Right lobe of liver (tissue), 6 donors: ENCODE results near the gene AVPR2. TPM values are rescaled to one million over a fixed set of nuclear protein-coding genes. Genes with fewer than 3 reads are reported as not detected.

ENCODE experiments used
- ATAC-seq, 4 donors: fragments of 200-7000 bp; cut with Tn5 transposase; one replicate each; pipeline ENCODE4 v1.9.1; 2020; ENCODE audit warnings: mild to moderate bottlenecking in 4 of 4, moderate library complexity in 4 of 4
- DNase-seq, 3 donors: peaks; one replicate each; pipeline ENCODE4 v3.0.0-alpha.2; 2020
- H3K27ac ChIP-seq, 3 donors: fragments of 200-600 bp; one replicate each; pipeline ENCODE4 v1.8.0; 2022
- H3K27me3 ChIP-seq, 2 donors: fragments of 200-600 bp; one replicate each; pipeline ENCODE4 v1.8.0; 2022
- H3K36me3 ChIP-seq, 4 donors: fragments of 200-600 bp; sonication (generic) in 1 of 4; one replicate each; pipeline versions ENCODE4 v1.5.1 to v1.8.0; 2017 to 2022; ENCODE audit warnings: control low read depth in 1 of 4
- H3K4me1 ChIP-seq, 4 donors: fragments of 200-600 bp; sonication (generic) in 1 of 4; one replicate each; pipeline versions ENCODE4 v1.5.1 to v1.8.0; 2017 to 2022; ENCODE audit warnings: control low read depth in 1 of 4
- H3K4me3 ChIP-seq, 3 donors: fragments of 200-600 bp; one replicate each; pipeline ENCODE4 v1.8.0; 2022
- H3K9me3 ChIP-seq, 4 donors: fragments of 200-600 bp; sonication (generic) in 1 of 4; one replicate each; pipeline versions ENCODE4 v1.5.1 to v1.8.0; 2017 to 2022; ENCODE audit warnings: control low read depth in 1 of 4
- CTCF ChIP-seq, 4 donors: fragments of 200-600 bp in 3 of 4; fragments of 450-650 bp in 1 of 4; IDR thresholded peaks; one replicate each; pipeline versions ENCODE4 v1.5.1 to v1.8.0; 2016 to 2022; ENCODE audit warnings: antibody characterized with exemption in 4 of 4, mild to moderate bottlenecking in 2 of 4
- POLR2A ChIP-seq: fragments of 450-650 bp; IDR thresholded peaks from one replicate; pipeline ENCODE4 v1.6.1; 2017; ENCODE audit warnings: antibody characterized with exemption, mild to moderate bottlenecking
- WGBS: methylation state at CpG from one replicate; pipeline ENCODE4 v1.1.6; 2018; ENCODE audit warnings: low coverage, low lambda C conversion rate; ENCODE audit not compliant: insufficient coverage; ENCODE audit errors: missing lambda C conversion rate; 5-methylcytosine and 5-hydroxymethylcytosine counted together
- intact Hi-C, 2 donors: fragments of 100-400 bp; cut with DNase I; formaldehyde crosslinking; loops; one replicate each; pipeline versions ENCODE4 v1.11.2 to v1.14.1; 2022
- total RNA-seq, 6 experiments: library from RNA; depleted of rRNA in 2 of 6; stranded (reverse); fragments of >200 nt in 2 of 6; fragmentation: NEBNext Ultra II Directional in 3 of 6; extraction: Animal tissue kit (Norgen Biotek cat#: 25700) in 3 of 6; gene quantifications; one replicate each; pipeline versions ENCODE4 v1.1.0 to v1.2.4, GENCODE V29; 2016 to 2023
- donor health status: DM: no; HTN: yes; CAD: no.
- donor health status: DM: no; HTN: no; CAD: no.
- donor health status: DM: no; HTN: no; CAD: no.
- donor health status: DM: no; HTN: yes; CAD: no.
- donor health status: DM: no; HTN: yes; CAD: no.

The AVPR2 gene
- total RNA-seq, 6 experiments from 2014 or later = 0.31 TPM; not detected in 5

GRCh38 chrX:153947009-153947769 is 42.7 kb downstream of the AVPR2 start:
- Histone ChIP-seq H3K4me1 (no peaks in the 10 kb centered on the region), H3K27me3 (no peaks in the 10 kb centered on the region), H3K9me3 (no peaks in the 10 kb centered on the region), H3K27ac (peak overlapping the region in 1 of 3 donors; percentile 13), H3K36me3 (peaks cover 0 to 30% (median 14%) of the 10 kb centered on the region in 4 donors), H3K4me3 (no peak overlapping the region)
- DNase-seq (peak; percentile 75 to 85 (median 84)), ATAC-seq (peak; percentile 84 to 92 (median 88))
- intact Hi-C loops = loop anchor here in 1 of 2 donors (5.0 kb wide), 1 partner anchor 180 kb away; no protein-coding TSS in a partner anchor
- TF ChIP-seq POLR2A = no peak
- TF ChIP-seq CTCF (IDR thresholded peaks at IDR 0.05) = peak; percentile 76 to 97 (median 94)
- WGBS = 34% methylated on average over 10 of the region's 19 CpGs

GRCh38 chrX:153948002-153948466 is 43.6 kb downstream of the AVPR2 start:
- peak in 1 of 3 donors; percentile 23 for DNase-seq
- Histone ChIP-seq H3K27ac (peak overlapping the region in 1 of 3 donors; percentile 13), H3K27me3 (no peaks in the 10 kb centered on the region), H3K4me1 (no peaks in the 10 kb centered on the region), H3K9me3 (no peaks in the 10 kb centered on the region), H3K4me3 (no peak overlapping the region), H3K36me3 (peaks cover 0 to 38% (median 18%) of the 10 kb centered on the region in 4 donors)
- intact Hi-C loops = loop anchor here in 1 of 2 donors (5.0 kb wide), 1 partner anchor 181 kb away; no protein-coding TSS in a partner anchor
- 47% methylated on average over 5 of the region's 10 CpGs for WGBS
- TF ChIP-seq POLR2A (no peak), CTCF (IDR thresholded peaks at IDR 0.05) (no peak)
- peak in 2 of 4 donors; percentile 3 to 4 for ATAC-seq

GRCh38 chrX:153948847-153949805 is 44.7 kb downstream of the AVPR2 start:
- Histone ChIP-seq H3K4me1 (no peaks in the 10 kb centered on the region), H3K27me3 (no peaks in the 10 kb centered on the region), H3K36me3 (peaks cover 0 to 47% (median 19%) of the 10 kb centered on the region in 4 donors), H3K4me3 (no peak overlapping the region), H3K9me3 (no peaks in the 10 kb centered on the region), H3K27ac (peak overlapping the region in 1 of 3 donors; percentile 22)
- peak in 2 of 4 donors; percentile 2 to 9 for ATAC-seq
- TF ChIP-seq CTCF (IDR thresholded peaks at IDR 0.05) = no peak
- TF ChIP-seq POLR2A = no peak
- peak in 1 of 3 donors; percentile 36 for DNase-seq
- intact Hi-C loops = loop anchor here in 1 of 2 donors (5.0 kb wide), 1 partner anchor 182 kb away; no protein-coding TSS in a partner anchor
- 78% methylated on average over 10 of the region's 30 CpGs for WGBS

- ATAC-seq = no peak
- DNase-seq = no peak
- WGBS = 74% methylated on average over 6 of the region's 19 CpGs
- no peaks in the 10 kb centered on the region for H3K9me3 ChIP-seq
- H3K36me3 ChIP-seq = peaks cover 0 to 55% (median 19%) of the 10 kb centered on the region in 4 donors
- no peaks in the 10 kb centered on the region for H3K27me3 ChIP-seq
- TF ChIP-seq POLR2A (no peak), CTCF (IDR thresholded peaks at IDR 0.05) (no peak)
- intact Hi-C loops = loop anchor here in 1 of 2 donors (5.0 to 10.0 kb wide), 2 partner anchors 188 to 985 kb away; partner anchors contain the start of gene PLXNB3
- no peaks in the 10 kb centered on the region for H3K4me1 ChIP-seq
- no peak overlapping the region for H3K4me3 ChIP-seq
- no peak overlapping the region for H3K27ac ChIP-seq
Observed at GRCh38 chrX:153950127-153950526, 45.7 kb downstream of the AVPR2 start.
